ENCODE data around the gene U2AF2.

U2AF2 gene

DNA sequence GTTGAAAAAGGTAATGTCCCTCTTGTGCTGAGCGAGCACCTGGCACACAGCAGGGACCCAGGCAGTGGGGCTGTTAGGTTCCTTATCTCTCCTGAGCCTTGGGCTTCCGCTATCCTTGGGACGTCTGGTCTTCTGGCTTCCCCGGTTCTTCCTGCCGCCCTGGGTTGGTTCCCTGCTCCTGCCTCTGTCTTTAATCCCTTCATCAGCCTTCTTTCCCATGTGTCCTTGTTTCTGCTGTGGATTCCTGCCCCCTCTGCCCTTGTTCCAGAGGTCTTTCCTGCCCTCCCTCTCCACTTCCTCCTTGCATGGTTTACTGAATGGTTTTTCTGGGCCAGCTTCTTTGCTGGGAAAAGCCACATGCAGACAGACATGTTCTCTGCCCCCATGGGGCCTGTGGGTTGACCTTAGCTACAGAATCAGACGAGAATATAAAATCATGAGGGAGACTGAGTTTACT, 22.8 kb downstream of the U2AF2 start:
- no peak for DNase-seq

DNA sequence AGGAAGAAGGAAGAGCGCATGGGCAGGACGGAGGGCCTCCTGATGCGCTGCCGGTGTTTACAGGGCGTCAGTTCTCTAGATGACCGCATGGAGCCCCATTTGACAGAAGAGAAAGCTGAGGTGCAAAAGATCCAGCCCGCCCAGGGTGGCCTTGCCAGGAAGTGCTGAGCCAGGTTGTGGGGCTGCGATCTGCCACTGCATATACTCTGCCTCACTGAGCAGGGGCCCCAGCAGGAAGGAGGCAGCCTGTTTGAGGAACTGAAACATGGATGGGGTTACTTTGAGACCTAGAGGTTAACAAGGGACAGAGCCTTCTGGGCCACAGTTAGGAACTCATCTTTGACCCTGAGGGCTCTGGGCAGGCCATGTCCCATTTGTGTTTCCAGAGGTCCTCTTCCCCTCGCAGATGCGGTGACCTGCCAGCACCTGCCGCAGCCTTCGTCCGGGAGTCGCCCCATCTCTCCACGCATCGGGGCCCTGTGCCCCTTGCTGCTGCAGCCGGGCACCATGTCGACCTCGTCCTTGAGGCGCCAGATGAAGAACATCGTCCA, 23.4 kb downstream of the U2AF2 start:
- no peak for DNase-seq

- DNase-seq = peak; percentile 42
These were observed 24.8 kb downstream of the U2AF2 start for GRCh38 chr19:55679343-55680257.

DNA sequence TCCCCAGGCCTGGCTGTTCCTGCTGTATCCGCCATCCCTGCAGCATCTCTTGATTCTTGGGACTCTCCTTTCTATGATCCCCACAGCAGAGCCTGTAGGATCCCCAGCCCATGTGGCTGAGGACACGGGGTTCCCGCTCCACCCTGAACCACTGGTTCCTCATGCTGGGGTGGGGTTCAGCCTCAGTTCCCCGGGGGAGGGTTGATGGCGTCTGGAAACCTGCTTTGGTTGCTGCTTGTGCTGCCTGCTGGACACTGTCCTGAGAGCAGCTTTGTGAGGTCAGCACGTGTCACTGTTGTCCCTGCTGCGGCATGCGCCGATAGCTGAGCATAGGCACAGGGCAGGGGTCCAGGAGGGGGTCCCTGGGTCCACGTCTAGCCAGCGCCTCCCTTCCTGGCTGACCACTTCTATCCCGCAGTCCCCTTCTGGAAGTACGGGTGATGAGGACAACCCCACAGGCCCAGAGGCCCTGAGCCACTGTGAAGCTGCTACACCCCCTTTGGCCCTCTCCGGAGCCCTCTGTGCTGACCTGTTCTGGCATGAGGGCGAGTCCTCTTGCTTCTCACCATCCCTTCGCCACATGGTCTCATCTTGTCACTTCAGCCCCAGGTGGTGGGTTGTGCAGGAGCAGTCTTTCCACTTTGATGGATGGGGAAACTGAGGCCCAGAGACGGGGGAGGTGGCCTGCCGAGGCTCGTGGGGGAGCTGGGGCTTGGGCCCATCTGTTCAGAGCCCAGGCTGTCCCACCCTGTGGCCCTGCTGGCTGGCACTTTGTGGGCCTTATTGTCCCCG, 25.7 kb downstream of the U2AF2 start:
- no peak for DNase-seq

DNA sequence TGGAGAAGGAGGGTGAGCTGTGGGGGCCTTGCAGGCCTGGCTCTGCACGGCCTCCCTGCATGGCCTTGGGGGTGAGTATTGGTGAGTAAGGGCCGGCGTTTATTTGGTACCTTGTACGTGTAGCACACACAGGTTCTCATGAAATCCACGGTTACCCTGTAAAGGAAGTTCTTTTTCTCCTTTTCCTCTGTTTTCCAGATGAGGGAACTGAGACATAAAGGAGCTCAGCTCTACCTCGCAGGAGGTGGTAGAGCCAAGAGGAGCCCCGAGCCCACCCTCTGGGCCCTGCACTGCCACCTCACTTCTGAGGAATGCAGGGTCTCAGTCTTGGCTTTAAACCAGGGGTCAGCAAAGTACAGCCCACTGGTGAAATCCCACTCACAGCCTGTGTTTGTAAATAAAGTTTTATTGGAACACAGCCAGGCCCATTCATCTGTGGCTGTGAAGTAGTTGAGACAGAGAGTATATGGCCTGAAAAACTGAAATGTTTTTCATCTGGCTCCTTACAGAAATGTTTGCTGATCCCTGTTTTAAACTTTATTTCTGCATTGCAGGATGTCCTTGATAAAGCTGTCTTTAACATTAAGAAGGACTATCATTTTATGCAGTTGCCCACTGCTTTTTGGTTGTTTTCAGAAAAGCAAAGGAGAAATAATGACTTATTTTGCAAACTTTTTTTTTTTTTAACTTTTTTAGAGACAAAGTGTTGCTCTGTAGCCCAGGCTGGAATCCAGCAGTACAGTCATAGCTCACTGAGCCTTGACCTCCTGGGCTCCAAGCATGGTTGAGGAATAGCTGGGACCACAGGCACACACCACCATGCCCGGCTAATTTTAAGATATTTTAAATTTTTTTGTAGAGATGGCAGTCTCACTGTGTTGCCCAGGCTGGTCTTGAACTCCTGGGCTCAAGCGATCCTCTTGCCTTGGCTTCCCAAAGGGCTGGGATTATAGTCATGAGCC, 26.6 kb downstream of the U2AF2 start:
- no peak for DNase-seq

- DNase-seq = no peak
These were observed 28.8 kb downstream of the U2AF2 start for GRCh38 chr19:55683449-55684261.

- DNase-seq = no peak
These were observed 30.3 kb downstream of the U2AF2 start for GRCh38 chr19:55684946-55685681.

GRCh38 chr19:55685776-55686175, 30.9 kb downstream of the U2AF2 start:
- no peak for DNase-seq

DNA sequence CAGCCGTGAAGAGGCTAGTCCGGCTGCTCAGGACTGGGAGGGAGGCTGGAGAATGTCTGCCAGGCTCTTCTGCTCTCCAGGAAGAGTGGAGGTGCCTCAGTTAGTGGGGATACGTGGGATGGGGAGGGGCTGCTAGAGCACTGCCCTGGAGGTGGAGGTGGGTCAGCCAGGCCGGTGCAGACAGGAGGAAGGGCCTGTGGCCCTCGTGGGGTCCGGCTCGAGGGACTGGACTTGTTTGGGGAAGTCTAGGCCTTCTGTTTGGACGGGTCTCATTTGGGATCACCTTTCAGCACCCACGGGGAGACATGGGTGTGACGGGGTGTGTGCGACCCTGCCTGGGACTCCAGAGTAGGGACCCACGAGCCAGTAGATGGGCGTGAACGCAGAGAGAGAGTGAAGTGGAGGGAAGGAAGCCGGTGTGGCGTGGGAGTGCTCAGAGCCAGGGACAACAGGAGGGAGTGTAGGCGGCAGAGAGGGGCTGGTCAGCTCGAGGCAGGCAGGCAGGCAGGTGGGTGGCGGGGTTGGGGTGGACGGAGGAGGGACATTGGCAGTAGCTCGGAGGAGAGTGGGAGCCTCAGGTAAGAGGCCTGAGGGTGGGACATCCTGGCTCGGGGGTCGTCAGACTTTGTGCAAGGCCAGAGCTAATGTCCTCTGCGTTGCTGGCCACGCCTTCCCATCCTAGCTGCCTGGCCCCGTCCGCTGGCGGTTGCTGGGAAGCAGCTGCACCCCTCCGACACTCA, 31.6 kb downstream of the U2AF2 start:
- no peak for DNase-seq

DNA sequence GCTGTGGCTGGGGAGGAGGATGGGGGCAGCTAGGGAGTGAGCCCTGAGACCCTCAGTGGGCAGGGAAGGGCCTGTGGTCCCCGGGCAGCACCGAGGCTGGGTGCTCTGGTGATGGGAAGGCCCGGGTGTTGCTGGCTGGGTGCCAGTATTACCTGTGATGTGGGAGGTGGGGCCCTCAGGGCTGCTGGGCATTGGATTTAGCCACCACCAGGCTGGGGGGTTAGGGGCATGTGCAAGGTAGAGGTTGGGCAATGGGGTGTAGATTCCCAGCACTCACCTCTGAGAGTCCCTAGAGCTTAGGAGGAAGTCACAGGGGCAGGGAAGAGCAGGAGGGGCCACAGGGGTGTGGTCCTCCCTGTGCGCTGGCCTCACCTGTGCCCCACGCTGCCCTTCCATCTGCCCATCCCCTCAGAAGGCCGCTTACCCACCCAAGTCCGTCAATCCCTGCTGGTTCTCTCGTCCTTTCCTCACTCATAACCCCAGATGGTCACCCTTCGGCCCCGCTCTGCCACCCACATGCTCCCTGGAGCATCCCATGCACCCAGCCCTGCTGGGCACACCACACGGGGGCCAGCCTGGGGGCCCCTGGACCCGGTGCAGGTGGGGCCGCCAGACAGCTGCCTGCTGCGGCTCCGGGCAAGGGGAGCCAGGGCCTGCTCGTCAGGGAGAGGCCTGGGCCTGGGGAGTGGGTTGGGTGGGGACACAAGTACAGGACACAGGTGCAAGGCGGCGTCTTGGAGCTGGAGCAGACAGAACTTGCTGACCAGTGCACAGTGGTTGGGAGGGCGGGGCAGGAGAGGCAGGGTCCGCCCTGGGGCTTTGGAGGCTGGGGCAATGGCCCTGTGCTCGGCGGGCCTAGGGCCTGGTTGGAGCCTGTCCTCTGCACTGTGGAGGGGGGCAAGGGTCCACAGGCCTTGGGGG, 32.7 kb downstream of the U2AF2 start:
- no peak for DNase-seq

GRCh38 chr19:55688422-55689218, 33.8 kb downstream of the U2AF2 start:
- no peak for DNase-seq

- DNase-seq = no peak
These were observed 34.7 kb downstream of the U2AF2 start for GRCh38 chr19:55689411-55690108.

DNA sequence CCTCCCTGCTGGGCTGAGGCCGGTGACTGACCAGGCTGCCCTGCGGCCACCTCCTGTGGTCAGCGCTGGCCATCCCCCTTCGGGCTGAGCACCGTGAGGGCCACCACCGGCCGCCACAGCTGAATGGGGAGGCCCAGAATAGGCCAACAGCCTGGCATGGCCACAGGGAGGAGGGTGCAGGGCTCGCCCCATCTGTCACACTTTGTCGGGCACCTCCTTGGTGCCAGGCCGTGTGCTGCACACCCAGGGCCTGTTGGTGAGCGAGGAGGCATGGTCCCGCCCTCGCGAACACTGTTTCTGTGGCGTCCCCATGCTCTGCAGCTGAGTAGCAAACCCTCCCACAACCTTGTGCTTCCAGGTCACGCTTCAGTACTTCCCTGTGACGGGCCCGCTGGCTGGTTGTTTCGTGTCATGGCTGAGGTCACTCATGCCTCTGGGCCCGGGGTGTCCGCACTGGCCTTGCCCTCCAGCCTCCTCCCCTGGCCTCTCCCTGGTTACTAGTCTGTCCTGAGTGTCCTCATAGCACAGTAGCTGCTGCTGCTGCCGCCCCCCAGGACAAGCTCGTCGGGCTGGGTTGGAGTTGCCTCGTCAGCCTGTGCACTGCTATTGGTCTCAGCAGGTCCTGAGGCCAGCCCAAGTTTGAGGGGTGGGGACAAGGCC, 35.4 kb downstream of the U2AF2 start:
- DNase-seq = no peak

- no peak for DNase-seq
These were observed 36.1 kb downstream of the U2AF2 start for GRCh38 chr19:55690769-55691545.

GRCh38 chr19:55691561-55692481, 37.0 kb downstream of the U2AF2 start:
- no peak for DNase-seq
